CD14-positive monocyte (primary cell): ENCODE measurements around the gene EN2. TPM values are rescaled to one million over a fixed set of nuclear protein-coding genes. Genes with fewer than 3 reads are reported as not detected.

Experiments
- DNase-seq, 3 donors: peaks; one replicate each; pipeline ENCODE4 v3.0.0-alpha.2; 2011 to 2022
- H2AFZ ChIP-seq: 2 replicates; pipeline ENCODE4 v1.6.0; 2012; ENCODE audit warnings: mild to moderate bottlenecking, low read depth, low read length, inconsistent platforms; ENCODE audit not compliant: insufficient read depth, poor library complexity, severe bottlenecking
- H3K27ac ChIP-seq, 2 donors: 1 replicate in 1 of 2; 2 replicates in 1 of 2; pipeline ENCODE4 v1.5.1; 2012 to 2013; ENCODE audit warnings: low read length in 2 of 2, control low read depth in 1 of 2, inconsistent platforms in 1 of 2, low read depth in 1 of 2, mild to moderate bottlenecking in 1 of 2
- H3K27me3 ChIP-seq, 2 donors: one replicate each; pipeline versions ENCODE4 v1.6.0 to v1.6.1; 2011 to 2013; ENCODE audit warnings: low read length in 2 of 2; ENCODE audit not compliant: control insufficient read depth in 2 of 2, insufficient read depth in 2 of 2
- H3K36me3 ChIP-seq, 2 donors: replicated peaks in 1 of 2; 1 replicate in 1 of 2; 2 replicates in 1 of 2; pipeline versions ENCODE4 v1.5.1 to v1.6.1; 2012 to 2013; ENCODE audit warnings: low read length in 2 of 2, control low read depth in 1 of 2, inconsistent platforms in 1 of 2, mild to moderate bottlenecking in 1 of 2; ENCODE audit not compliant: insufficient read depth in 2 of 2, control insufficient read depth in 1 of 2
- H3K4me1 ChIP-seq, 2 donors: 1 replicate in 1 of 2; 2 replicates in 1 of 2; pipeline versions ENCODE4 v1.5.1 to v1.6.1; 2012 to 2013; ENCODE audit warnings: low read length in 2 of 2, control low read depth in 1 of 2, inconsistent platforms in 1 of 2, mild to moderate bottlenecking in 1 of 2, moderate library complexity in 1 of 2; ENCODE audit not compliant: insufficient read depth in 2 of 2, control insufficient read depth in 1 of 2
- H3K4me2 ChIP-seq: replicated peaks from 2 replicates; pipeline ENCODE3; 2012; ENCODE audit warnings: low read length, moderate library complexity, mild to moderate bottlenecking; ENCODE audit not compliant: poor library complexity, severe bottlenecking; ENCODE audit errors: extremely low read depth
- H3K4me3 ChIP-seq, 3 experiments: fragments of 200-600 bp in 1 of 3; sonication (generic) in 1 of 3; replicated peaks in 1 of 3; 1 replicate in 2 of 3; 2 replicates in 1 of 3; pipeline ENCODE4 v1.5.1; 2011 to 2013; ENCODE audit warnings: low read length in 3 of 3, mild to moderate bottlenecking in 3 of 3, control low read depth in 2 of 3, low read depth in 2 of 3, inconsistent platforms in 1 of 3, moderate library complexity in 1 of 3
- H3K79me2 ChIP-seq: 2 replicates; pipeline ENCODE4 v1.6.0; 2012; ENCODE audit warnings: mild to moderate bottlenecking, control low read depth, inconsistent platforms, low read length, moderate library complexity; ENCODE audit not compliant: insufficient read depth
- H3K9ac ChIP-seq: 2 replicates; pipeline ENCODE4 v1.6.0; 2017; ENCODE audit warnings: low read length, mild to moderate bottlenecking; ENCODE audit not compliant: insufficient read depth, poor library complexity, severe bottlenecking
- H3K9me3 ChIP-seq, 2 donors: replicated peaks in 1 of 2; 1 replicate in 1 of 2; 2 replicates in 1 of 2; pipeline versions ENCODE4 v1.5.1 to v1.6.1; 2012 to 2013; ENCODE audit warnings: low read length in 2 of 2, control low read depth in 1 of 2; ENCODE audit not compliant: control insufficient read depth in 1 of 2, insufficient read depth in 1 of 2
- H4K20me1 ChIP-seq: 2 replicates; pipeline ENCODE4 v1.6.0; 2012; ENCODE audit warnings: mild to moderate bottlenecking, low read length, control low read depth, moderate library complexity; ENCODE audit not compliant: insufficient read depth
- H3K27ac Mint-ChIP-seq, 7 donors: one replicate each; pipeline ENCODE4 v1.8.0; 2020; ENCODE audit warnings: mild to moderate bottlenecking in 7 of 7, mixed read lengths in 7 of 7, moderate library complexity in 6 of 7, inconsistent platforms in 2 of 7
- H3K27me3 Mint-ChIP-seq, 3 donors: one replicate each; pipeline ENCODE4 v1.8.0; 2021 to 2022; ENCODE audit warnings: low read depth in 3 of 3, mild to moderate bottlenecking in 3 of 3, mixed read lengths in 3 of 3, moderate library complexity in 3 of 3, inconsistent platforms in 1 of 3
- H3K36me3 Mint-ChIP-seq, 2 donors: one replicate each; pipeline ENCODE4 v1.8.0; 2020; ENCODE audit warnings: mixed read lengths in 2 of 2, inconsistent platforms in 1 of 2, mild to moderate bottlenecking in 1 of 2
- H3K4me1 Mint-ChIP-seq: one replicate; pipeline ENCODE4 v1.8.0; 2020; ENCODE audit warnings: mild to moderate bottlenecking, mixed read lengths
- H3K4me3 Mint-ChIP-seq, 2 donors: one replicate each; pipeline ENCODE4 v1.8.0; 2020; ENCODE audit warnings: mild to moderate bottlenecking in 2 of 2, mixed read lengths in 2 of 2, moderate library complexity in 1 of 2
- H3K9me3 Mint-ChIP-seq, 7 donors: one replicate each; pipeline ENCODE4 v1.8.0; 2020 to 2022; ENCODE audit warnings: mixed read lengths in 7 of 7, mild to moderate bottlenecking in 6 of 7, moderate library complexity in 6 of 7, inconsistent platforms in 2 of 7
- CTCF ChIP-seq: fragments of 200-600 bp; IDR thresholded peaks from one replicate; pipeline ENCODE4 v1.8.0; 2022; ENCODE audit warnings: antibody characterized with exemption, mild to moderate bottlenecking
- WGBS: methylation state at CpG from one replicate; pipeline ENCODE4 v1.1.5; 2013; ENCODE audit warnings: missing lambda C conversion rate; ENCODE audit not compliant: insufficient coverage; 5-methylcytosine and 5-hydroxymethylcytosine counted together
- intact Hi-C, 2 donors: fragments of 100-400 bp; cut with micrococcal nuclease; formaldehyde crosslinking; loops; one replicate each; pipeline versions ENCODE4 v1.15.0 to v1.15.1; 2023
- polyA plus RNA-seq, 3 donors: library from polyadenylated mRNA; depleted of rRNA in 1 of 3; unstranded in 2 of 3; stranded (reverse) in 1 of 3; fragments of 300-500 nt in 2 of 3; fragments of >200 nt in 1 of 3; fragmentation: Illumina TruSeq in 2 of 3; gene quantifications; 1 replicate in 2 of 3; 2 replicates in 1 of 3; pipeline ENCODE4 v1.2.3, GENCODE V29; 2012 to 2021

The EN2 gene
- polyA plus RNA-seq, 3 donors: not detected

DNA sequence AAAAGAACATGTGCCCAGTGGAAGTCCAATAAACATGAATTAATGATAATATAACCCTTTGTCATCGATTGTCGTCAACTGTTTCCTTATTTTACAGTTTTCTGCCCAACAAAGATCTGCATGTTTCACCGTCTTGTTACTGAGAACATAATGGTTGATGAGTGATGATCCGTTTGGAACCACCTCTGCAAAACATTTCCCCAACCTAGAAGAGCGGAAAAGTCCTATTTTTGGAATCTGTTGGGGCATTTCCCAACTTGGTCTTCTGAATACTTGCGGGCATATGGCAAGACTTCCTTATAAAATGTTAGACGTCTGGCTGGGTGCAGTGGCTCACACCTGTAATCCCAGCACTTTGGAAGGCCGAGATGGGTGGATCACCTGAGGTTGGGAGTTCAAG is 56.4 kb downstream of the EN2 start:
- intact Hi-C loops: no loop called here
- H3K36me3 ChIP-seq: no peaks in the 10 kb centered on the region
- H3K79me2 ChIP-seq: no peaks in the 10 kb centered on the region
- peaks cover 0 to 2% of the 10 kb centered on the region in 2 donors for H3K36me3 Mint-ChIP-seq
- H3K27ac ChIP-seq: no peak overlapping the region
- peaks cover 9 to 11% of the 10 kb centered on the region in 2 donors for H3K4me1 ChIP-seq
- TF ChIP-seq CTCF: no peak
- no peak overlapping the region for H2AFZ ChIP-seq
- no peak overlapping the region for H3K27ac Mint-ChIP-seq
- peaks cover 0 to 7% (median 3%) of the 10 kb centered on the region in 7 donors for H3K9me3 Mint-ChIP-seq
- peak overlapping the region in 1 of 2 donors; percentile 23 for H3K4me3 Mint-ChIP-seq
- peaks cover 7% of the 10 kb centered on the region for H3K4me1 Mint-ChIP-seq
- no peak overlapping the region for H3K4me2 ChIP-seq
- no peak overlapping the region for H3K4me3 ChIP-seq
- WGBS: 57% methylated on average over 1 of the region's 8 CpGs
- H4K20me1 ChIP-seq: no peaks in the 10 kb centered on the region
- H3K27me3 ChIP-seq: peaks cover 40 to 81% of the 10 kb centered on the region in 2 donors
- peaks cover 0 to 4% of the 10 kb centered on the region in 2 donors for H3K9me3 ChIP-seq
- peaks cover 64 to 96% (median 80%) of the 10 kb centered on the region in 3 donors for H3K27me3 Mint-ChIP-seq
- no peak for DNase-seq
- H3K9ac ChIP-seq: no peak overlapping the region

Other genes with a start within 250 kb of the EN2 start
- gene INSIG1, start 160.3 kb upstream of the EN2 start, polyA plus RNA-seq: 10 to 100 TPM; 37.1 to 85.6 (median 39.6) TPM
- not detected for gene CNPY1, start 88.4 kb downstream of the EN2 start, polyA plus RNA-seq
- 10 to 100 TPM; 15.0 to 27.7 (median 22.2) TPM for gene RBM33, start 186.5 kb downstream of the EN2 start, polyA plus RNA-seq